ENCODE results near the gene TTC7B.

DNA sequence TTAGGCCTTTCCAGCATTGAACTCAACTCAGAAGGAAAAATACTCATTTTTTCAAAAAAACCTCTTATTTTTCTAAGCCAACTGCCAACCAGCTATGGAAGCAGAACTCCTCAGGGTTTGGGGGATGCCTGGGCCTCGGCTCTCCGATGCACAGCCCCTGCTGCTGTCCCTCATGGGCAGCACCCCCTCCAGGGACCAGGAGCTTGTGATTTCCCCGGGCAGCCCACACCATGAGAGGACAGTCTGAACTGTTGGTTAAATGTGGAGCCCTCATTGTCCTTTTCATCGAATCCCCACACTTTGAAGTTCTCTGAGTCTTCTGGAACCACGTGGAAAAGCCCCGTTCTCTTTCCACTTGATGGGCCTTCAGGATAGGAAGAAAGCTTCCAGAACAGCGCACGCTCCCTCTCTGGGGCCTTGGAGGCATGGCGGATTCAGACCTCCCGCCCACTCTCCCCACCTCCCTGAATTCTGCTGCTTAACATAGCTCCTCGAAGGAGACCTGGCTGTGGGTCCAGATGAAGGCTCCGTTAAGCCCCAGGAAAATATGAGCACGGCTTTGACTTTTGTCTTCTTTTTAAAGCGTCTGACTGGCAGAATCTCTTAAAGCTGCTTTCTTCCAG lies 262.8 kb downstream of the TTC7B start:
- TF ChIP-seq, protein P1, sequence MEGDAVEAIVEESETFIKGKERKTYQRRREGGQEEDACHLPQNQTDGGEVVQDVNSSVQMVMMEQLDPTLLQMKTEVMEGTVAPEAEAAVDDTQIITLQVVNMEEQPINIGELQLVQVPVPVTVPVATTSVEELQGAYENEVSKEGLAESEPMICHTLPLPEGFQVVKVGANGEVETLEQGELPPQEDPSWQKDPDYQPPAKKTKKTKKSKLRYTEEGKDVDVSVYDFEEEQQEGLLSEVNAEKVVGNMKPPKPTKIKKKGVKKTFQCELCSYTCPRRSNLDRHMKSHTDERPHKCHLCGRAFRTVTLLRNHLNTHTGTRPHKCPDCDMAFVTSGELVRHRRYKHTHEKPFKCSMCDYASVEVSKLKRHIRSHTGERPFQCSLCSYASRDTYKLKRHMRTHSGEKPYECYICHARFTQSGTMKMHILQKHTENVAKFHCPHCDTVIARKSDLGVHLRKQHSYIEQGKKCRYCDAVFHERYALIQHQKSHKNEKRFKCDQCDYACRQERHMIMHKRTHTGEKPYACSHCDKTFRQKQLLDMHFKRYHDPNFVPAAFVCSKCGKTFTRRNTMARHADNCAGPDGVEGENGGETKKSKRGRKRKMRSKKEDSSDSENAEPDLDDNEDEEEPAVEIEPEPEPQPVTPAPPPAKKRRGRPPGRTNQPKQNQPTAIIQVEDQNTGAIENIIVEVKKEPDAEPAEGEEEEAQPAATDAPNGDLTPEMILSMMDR (IDR thresholded peaks at IDR 0.05; ENCODE audit: borderline replicate concordance, extremely low read depth, low read length, poor library complexity, severe bottlenecking), result no peak
- TF ChIP-seq EZH2 (IDR thresholded peaks at IDR 0.05; ENCODE audit: borderline replicate concordance, low read depth, low read length, severe bottlenecking), result no peak
